Type B pancreatic cell (in vitro differentiated cells): ENCODE measurements around the gene PCDH15. TPM values are rescaled to one million over a fixed set of nuclear protein-coding genes. Genes with fewer than 3 reads are reported as not detected.

Experiments used
- DNase-seq: peaks from one replicate; pipeline ENCODE4 v3.0.0; 2021; ENCODE audit warnings: mixed read lengths; ENCODE audit not compliant: unreplicated experiment; ENCODE audit errors: extremely low spot score
- H3K27ac Mint-ChIP-seq: 2 replicates; pipeline ENCODE4 v1.8.0; 2021; ENCODE audit warnings: mild to moderate bottlenecking, mixed read lengths
- H3K27me3 Mint-ChIP-seq: 2 replicates; pipeline ENCODE4 v1.8.0; 2021; ENCODE audit warnings: mixed read lengths
- H3K36me3 Mint-ChIP-seq: 2 replicates; pipeline ENCODE4 v1.8.0; 2021; ENCODE audit warnings: mixed read lengths
- H3K4me1 Mint-ChIP-seq: one replicate; pipeline ENCODE4 v1.8.0; 2021; ENCODE audit warnings: mixed read lengths; ENCODE audit not compliant: unreplicated experiment
- H3K4me3 Mint-ChIP-seq: 2 replicates; pipeline ENCODE4 v1.8.0; 2021; ENCODE audit warnings: mild to moderate bottlenecking, mixed read lengths
- H3K9me3 Mint-ChIP-seq: 2 replicates; pipeline ENCODE4 v1.8.0; 2021; ENCODE audit warnings: mixed read lengths
- CTCF ChIP-seq: fragments of 200-600 bp; sonication (generic); conservative IDR thresholded peaks from 2 replicates; pipeline ENCODE4 v1.5.0; 2021; ENCODE audit warnings: antibody characterized with exemption, mild to moderate bottlenecking
- total RNA-seq: library from RNA; stranded (reverse); gene quantifications from 2 replicates; pipeline ENCODE4 v1.2.1, GENCODE V29; 2021; ENCODE audit warnings: low replicate concordance

Gene PCDH15
- total RNA-seq, 1 donor from 2014 or later: 3.5 TPM

GRCh38 chr10:54064215-54064614, 736.8 kb downstream of the PCDH15 start:
- Mint-ChIP-seq H3K9me3 (no peaks in the 10 kb centered on the region), H3K4me1 (no peaks in the 10 kb centered on the region), H3K4me3 (no peak overlapping the region), H3K27me3 (no peaks in the 10 kb centered on the region), H3K27ac (no peak overlapping the region), H3K36me3 (no peaks in the 10 kb centered on the region)
- TF ChIP-seq CTCF: no peak
- DNase-seq: no peak

DNA sequence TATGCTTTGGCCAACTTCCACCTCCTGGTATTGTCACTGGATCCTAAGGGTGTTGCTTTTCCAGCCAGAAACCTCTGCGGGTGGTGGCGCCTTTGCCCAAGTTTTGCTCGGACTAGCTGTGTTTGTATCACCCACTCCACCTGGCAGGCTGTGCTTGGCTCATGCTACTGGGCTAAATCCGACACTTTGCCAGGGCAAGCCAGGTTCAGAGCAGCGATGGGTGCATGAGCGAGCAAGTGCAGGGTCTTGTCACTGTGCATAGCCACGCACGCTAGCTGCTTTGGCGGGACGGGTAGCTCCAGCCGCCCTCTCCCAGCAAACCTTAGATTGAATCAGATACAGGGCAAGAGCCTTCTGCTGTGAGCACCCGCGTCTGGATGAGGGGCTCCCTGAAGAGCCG, 737.5 kb downstream of the PCDH15 start:
- no peaks in the 10 kb centered on the region for H3K4me1 Mint-ChIP-seq

GRCh38 chr10:54060572-54060971, 740.5 kb downstream of the PCDH15 start:
- Mint-ChIP-seq H3K36me3 (peaks cover 6% of the 10 kb centered on the region), H3K27ac (no peak overlapping the region), H3K4me1 (no peaks in the 10 kb centered on the region), H3K9me3 (peaks cover 15% of the 10 kb centered on the region), H3K4me3 (no peak overlapping the region), H3K27me3 (no peaks in the 10 kb centered on the region)
- TF ChIP-seq CTCF: no peak
- DNase-seq: no peak

More for the DNA sequence above, 737.5 kb downstream of the PCDH15 start:
- Mint-ChIP-seq H3K27me3 (no peaks in the 10 kb centered on the region), H3K4me3 (no peak overlapping the region), H3K36me3 (no peaks in the 10 kb centered on the region), H3K9me3 (no peaks in the 10 kb centered on the region), H3K27ac (no peak overlapping the region)
- TF ChIP-seq CTCF: no peak
- DNase-seq: no peak

DNA sequence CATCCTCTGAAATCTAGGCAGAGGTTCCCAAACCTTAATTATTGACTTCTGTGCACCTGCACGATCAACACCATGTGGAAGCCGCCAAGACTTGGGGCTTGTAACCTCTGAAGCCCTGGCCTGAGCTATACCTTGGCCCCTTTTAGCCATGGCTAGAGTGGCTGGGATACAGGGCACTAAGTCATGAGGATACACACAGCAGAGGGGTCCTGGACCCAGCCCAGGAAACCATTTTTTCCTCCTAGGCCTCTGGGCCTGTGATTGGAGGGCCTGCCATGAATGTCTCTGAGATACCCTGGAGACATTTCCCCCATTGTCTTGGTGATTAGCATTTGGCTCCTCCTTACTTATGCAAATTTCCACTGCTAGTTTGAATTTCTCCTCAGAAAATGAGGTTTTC, 743.7 kb downstream of the PCDH15 start:
- Mint-ChIP-seq H3K36me3 (peaks cover 6% of the 10 kb centered on the region), H3K27ac (no peak overlapping the region), H3K27me3 (no peaks in the 10 kb centered on the region), H3K9me3 (peaks cover 15% of the 10 kb centered on the region), H3K4me1 (no peaks in the 10 kb centered on the region), H3K4me3 (no peak overlapping the region)
- TF ChIP-seq CTCF: no peak
- no peak for DNase-seq

GRCh38 chr10:54026340-54026739, 774.7 kb downstream of the PCDH15 start:
- Mint-ChIP-seq H3K4me3 (no peak overlapping the region), H3K36me3 (no peaks in the 10 kb centered on the region), H3K9me3 (no peaks in the 10 kb centered on the region), H3K27me3 (no peaks in the 10 kb centered on the region), H3K27ac (no peak overlapping the region), H3K4me1 (no peaks in the 10 kb centered on the region)
- TF ChIP-seq CTCF: no peak
- no peak for DNase-seq

- H3K36me3 Mint-ChIP-seq: peaks cover 4% of the 10 kb centered on the region
- H3K9me3 Mint-ChIP-seq: no peaks in the 10 kb centered on the region
- H3K4me3 Mint-ChIP-seq: no peak overlapping the region
- H3K27me3 Mint-ChIP-seq: no peaks in the 10 kb centered on the region
- no peaks in the 10 kb centered on the region for H3K4me1 Mint-ChIP-seq
- no peak overlapping the region for H3K27ac Mint-ChIP-seq
- TF ChIP-seq CTCF: no peak
- no peak for DNase-seq
Observed at GRCh38 chr10:54011117-54011516, 789.9 kb downstream of the PCDH15 start.
